Endodermal cell (in vitro differentiated cells): Measurements from ENCODE around the gene CHPF2. TPM values are rescaled to one million over a fixed set of nuclear protein-coding genes. Genes with fewer than 3 reads are reported as not detected.

Experiments used
- DNase-seq: peaks from one replicate; pipeline ENCODE4 v3.0.0-alpha.2; 2017
- H3K27ac ChIP-seq: 2 replicates; pipeline ENCODE4 v1.5.1; 2013; ENCODE audit warnings: mild to moderate bottlenecking, low read depth, low read length, moderate library complexity
- H3K27me3 ChIP-seq: 2 replicates; pipeline ENCODE4 v1.6.1; 2013; ENCODE audit warnings: mild to moderate bottlenecking, low read length, moderate library complexity; ENCODE audit not compliant: insufficient read depth, control insufficient read depth, poor library complexity, severe bottlenecking
- H3K36me3 ChIP-seq: 2 replicates; pipeline ENCODE4 v1.7.0; 2013; ENCODE audit warnings: mild to moderate bottlenecking, low read length, moderate library complexity; ENCODE audit not compliant: control insufficient read depth, insufficient read depth
- H3K4me1 ChIP-seq: one replicate; pipeline ENCODE4 v1.7.0; 2013; ENCODE audit warnings: low read length; ENCODE audit not compliant: control insufficient read depth, insufficient read depth
- H3K4me3 ChIP-seq: 2 replicates; pipeline ENCODE4 v1.5.1; 2013; ENCODE audit warnings: mild to moderate bottlenecking, low read length, moderate library complexity
- H3K9ac ChIP-seq: 2 replicates; pipeline ENCODE4 v1.6.1; 2013; ENCODE audit warnings: mild to moderate bottlenecking, low read length, moderate library complexity; ENCODE audit not compliant: poor library complexity, severe bottlenecking; ENCODE audit errors: extremely low read depth
- H3K9me3 ChIP-seq: 2 replicates; pipeline ENCODE4 v1.6.1; 2013; ENCODE audit warnings: mild to moderate bottlenecking, low read length, moderate library complexity; ENCODE audit not compliant: control insufficient read depth
- H3K27ac Mint-ChIP-seq: 2 replicates; pipeline ENCODE4 v1.8.0; 2020; ENCODE audit warnings: mixed read lengths
- H3K27me3 Mint-ChIP-seq: 2 replicates; pipeline ENCODE4 v1.8.0; 2021; ENCODE audit warnings: mild to moderate bottlenecking, mixed read lengths; ENCODE audit not compliant: insufficient read depth
- H3K36me3 Mint-ChIP-seq: 2 replicates; pipeline ENCODE4 v1.8.0; 2020; ENCODE audit warnings: low read depth, mixed read lengths
- H3K4me1 Mint-ChIP-seq: 2 replicates; pipeline ENCODE4 v1.8.0; 2020; ENCODE audit warnings: mixed read lengths
- H3K4me3 Mint-ChIP-seq: 2 replicates; pipeline ENCODE4 v1.8.0; 2020; ENCODE audit warnings: mild to moderate bottlenecking, moderate library complexity, mixed read lengths
- H3K9me3 Mint-ChIP-seq: 2 replicates; pipeline ENCODE4 v1.8.0; 2020; ENCODE audit warnings: mild to moderate bottlenecking, mixed read lengths
- WGBS, 2 experiments: methylation state at CpG; one replicate each; pipeline versions ENCODE4 v1.1.5 to v1.1.7; 2013; ENCODE audit warnings: missing lambda C conversion rate in 2 of 2, mixed read lengths in 1 of 2; ENCODE audit not compliant: insufficient coverage in 1 of 2, insufficient read length in 1 of 2; 5-methylcytosine and 5-hydroxymethylcytosine counted together
- total RNA-seq, 2 donors: library from RNA; stranded (reverse); fragmentation: NEBNext Ultra II Directional in 1 of 2; extraction: Animal tissue kit (Norgen Biotek cat#: 25700) in 1 of 2; gene quantifications; 2 replicates in 1 of 2; 3 replicates in 1 of 2; pipeline ENCODE4 v1.2.1, GENCODE V29; 2021
- TF ChIP-seq, protein P1 (sequence below): fragments of 200-600 bp; sonication (generic); conservative IDR thresholded peaks from 2 replicates; pipeline ENCODE4 v1.5.0; 2021; ENCODE audit warnings: antibody characterized with exemption, mild to moderate bottlenecking

The CHPF2 gene
- total RNA-seq, 2 donors from 2014 or later, result 31.9 to 35.6 TPM

DNA sequence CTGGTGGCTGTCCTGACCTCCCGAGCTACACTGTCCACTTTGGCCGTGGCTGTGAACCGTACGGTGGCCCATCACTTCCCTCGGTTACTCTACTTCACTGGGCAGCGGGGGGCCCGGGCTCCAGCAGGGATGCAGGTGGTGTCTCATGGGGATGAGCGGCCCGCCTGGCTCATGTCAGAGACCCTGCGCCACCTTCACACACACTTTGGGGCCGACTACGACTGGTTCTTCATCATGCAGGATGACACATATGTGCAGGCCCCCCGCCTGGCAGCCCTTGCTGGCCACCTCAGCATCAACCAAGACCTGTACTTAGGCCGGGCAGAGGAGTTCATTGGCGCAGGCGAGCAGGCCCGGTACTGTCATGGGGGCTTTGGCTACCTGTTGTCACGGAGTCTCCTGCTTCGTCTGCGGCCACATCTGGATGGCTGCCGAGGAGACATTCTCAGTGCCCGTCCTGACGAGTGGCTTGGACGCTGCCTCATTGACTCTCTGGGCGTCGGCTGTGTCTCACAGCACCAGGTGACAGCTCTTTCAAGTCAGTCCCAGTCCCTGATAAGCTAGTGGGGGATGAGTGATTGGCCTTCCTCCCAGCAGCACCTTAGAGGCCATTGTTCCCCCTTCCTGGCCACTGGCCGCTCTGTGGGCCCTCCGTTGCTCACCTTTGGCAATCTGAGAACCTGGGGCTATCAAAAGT lies 3.0 kb downstream of the CHPF2 start:
- Mint-ChIP-seq H3K27me3 (no peaks in the 10 kb centered on the region), H3K4me1 (peaks cover 16% of the 10 kb centered on the region), H3K36me3 (peaks cover 31% of the 10 kb centered on the region), H3K27ac (no peak overlapping the region), H3K4me3 (no peak overlapping the region), H3K9me3 (no peaks in the 10 kb centered on the region)
- H3K36me3 ChIP-seq, result peaks cover 41% of the 10 kb centered on the region
- H3K9ac ChIP-seq, result no peak overlapping the region
- DNase-seq, result no peak
- no peak overlapping the region for H3K27ac ChIP-seq
- peaks cover 5% of the 10 kb centered on the region for H3K4me1 ChIP-seq
- no peak overlapping the region for H3K4me3 ChIP-seq
- WGBS, 2 experiments, result 96 to 97% methylated on average over 25 to 28 of the region's 28 CpGs
- no peaks in the 10 kb centered on the region for H3K27me3 ChIP-seq
- TF ChIP-seq, protein P1, sequence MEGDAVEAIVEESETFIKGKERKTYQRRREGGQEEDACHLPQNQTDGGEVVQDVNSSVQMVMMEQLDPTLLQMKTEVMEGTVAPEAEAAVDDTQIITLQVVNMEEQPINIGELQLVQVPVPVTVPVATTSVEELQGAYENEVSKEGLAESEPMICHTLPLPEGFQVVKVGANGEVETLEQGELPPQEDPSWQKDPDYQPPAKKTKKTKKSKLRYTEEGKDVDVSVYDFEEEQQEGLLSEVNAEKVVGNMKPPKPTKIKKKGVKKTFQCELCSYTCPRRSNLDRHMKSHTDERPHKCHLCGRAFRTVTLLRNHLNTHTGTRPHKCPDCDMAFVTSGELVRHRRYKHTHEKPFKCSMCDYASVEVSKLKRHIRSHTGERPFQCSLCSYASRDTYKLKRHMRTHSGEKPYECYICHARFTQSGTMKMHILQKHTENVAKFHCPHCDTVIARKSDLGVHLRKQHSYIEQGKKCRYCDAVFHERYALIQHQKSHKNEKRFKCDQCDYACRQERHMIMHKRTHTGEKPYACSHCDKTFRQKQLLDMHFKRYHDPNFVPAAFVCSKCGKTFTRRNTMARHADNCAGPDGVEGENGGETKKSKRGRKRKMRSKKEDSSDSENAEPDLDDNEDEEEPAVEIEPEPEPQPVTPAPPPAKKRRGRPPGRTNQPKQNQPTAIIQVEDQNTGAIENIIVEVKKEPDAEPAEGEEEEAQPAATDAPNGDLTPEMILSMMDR, result no peak
- no peaks in the 10 kb centered on the region for H3K9me3 ChIP-seq

DNA sequence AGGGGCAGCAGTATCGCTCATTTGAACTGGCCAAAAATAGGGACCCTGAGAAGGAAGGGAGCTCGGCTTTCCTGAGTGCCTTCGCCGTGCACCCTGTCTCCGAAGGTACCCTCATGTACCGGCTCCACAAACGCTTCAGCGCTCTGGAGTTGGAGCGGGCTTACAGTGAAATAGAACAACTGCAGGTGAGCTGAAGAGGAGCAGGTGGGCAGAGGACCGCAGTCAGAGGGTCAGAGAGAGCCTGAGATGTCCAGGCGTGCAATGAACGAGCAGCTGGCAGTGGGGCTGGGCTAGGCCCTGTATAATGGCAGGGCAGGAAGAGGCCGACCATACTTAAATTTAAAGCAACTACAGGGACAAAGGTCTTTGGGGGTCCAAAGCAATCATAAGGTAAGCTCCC lies 4.1 kb downstream of the CHPF2 start:
- no peak overlapping the region for H3K4me3 Mint-ChIP-seq

GRCh38 chr7:151237244-151238189 lies 5.2 kb downstream of the CHPF2 start:
- Histone ChIP-seq H3K9ac (no peak overlapping the region), H3K36me3 (peaks cover 63% of the 10 kb centered on the region), H3K27me3 (no peaks in the 10 kb centered on the region), H3K9me3 (no peaks in the 10 kb centered on the region), H3K4me3 (no peak overlapping the region), H3K27ac (no peak overlapping the region), H3K4me1 (peaks cover 5% of the 10 kb centered on the region)
- TF ChIP-seq, protein P1, result peak; percentile 43
- Mint-ChIP-seq H3K27me3 (no peaks in the 10 kb centered on the region), H3K4me3 (no peak overlapping the region), H3K9me3 (no peaks in the 10 kb centered on the region), H3K27ac (no peak overlapping the region), H3K36me3 (peaks cover 47% of the 10 kb centered on the region), H3K4me1 (peaks cover 16% of the 10 kb centered on the region)
- WGBS, 2 experiments, result 91 to 96% methylated on average over 29 to 44 of the region's 44 CpGs
- no peak for DNase-seq

More for the DNA sequence above, 4.1 kb downstream of the CHPF2 start:
- Mint-ChIP-seq H3K4me1 (peaks cover 21% of the 10 kb centered on the region), H3K36me3 (peaks cover 39% of the 10 kb centered on the region), H3K27ac (no peak overlapping the region), H3K9me3 (no peaks in the 10 kb centered on the region), H3K27me3 (no peaks in the 10 kb centered on the region)
- Histone ChIP-seq H3K4me3 (no peak overlapping the region), H3K9me3 (no peaks in the 10 kb centered on the region), H3K4me1 (peaks cover 5% of the 10 kb centered on the region), H3K9ac (no peak overlapping the region), H3K36me3 (peaks cover 53% of the 10 kb centered on the region), H3K27me3 (no peaks in the 10 kb centered on the region), H3K27ac (no peak overlapping the region)
- 95 to 96% methylated on average over 13 of the region's 13 CpGs for WGBS, 2 experiments
- no peak for DNase-seq
- TF ChIP-seq, protein P1, result no peak
